Measurements from ENCODE around the gene ULBP2.

DNA sequence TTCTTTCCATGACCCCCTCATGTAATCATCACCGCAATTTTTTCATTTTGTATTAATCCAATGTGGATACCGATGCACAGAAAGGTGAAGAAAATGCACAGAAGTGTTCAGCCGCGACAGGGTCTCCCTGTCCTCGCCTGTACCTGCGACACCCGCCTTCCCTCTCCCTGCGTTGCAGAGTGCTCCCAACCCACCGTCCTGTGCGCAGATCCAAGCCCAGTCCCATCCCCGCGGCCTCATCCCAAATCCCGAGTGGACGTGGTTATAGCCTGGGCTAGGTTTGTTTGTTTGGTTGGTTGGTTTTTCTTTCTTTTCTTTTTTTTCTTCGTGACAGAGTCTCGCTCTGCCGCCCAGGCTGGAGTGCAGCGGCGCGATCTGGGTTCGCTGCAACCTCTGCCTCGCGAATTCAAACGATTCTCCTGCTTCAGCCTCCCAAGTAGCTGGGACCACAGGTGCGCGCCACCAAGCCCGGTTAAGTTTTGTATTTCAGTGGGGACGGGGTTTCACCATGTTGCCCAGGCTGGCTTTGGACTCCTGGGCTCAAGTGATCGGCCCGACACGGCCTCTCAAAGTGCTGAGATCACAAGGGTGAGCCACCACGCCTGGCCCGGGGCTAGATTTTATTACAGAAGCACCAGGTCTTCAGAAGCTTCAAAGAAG, 18.4 kb upstream of the ULBP2 start:
- TF ChIP-seq, protein P1, sequence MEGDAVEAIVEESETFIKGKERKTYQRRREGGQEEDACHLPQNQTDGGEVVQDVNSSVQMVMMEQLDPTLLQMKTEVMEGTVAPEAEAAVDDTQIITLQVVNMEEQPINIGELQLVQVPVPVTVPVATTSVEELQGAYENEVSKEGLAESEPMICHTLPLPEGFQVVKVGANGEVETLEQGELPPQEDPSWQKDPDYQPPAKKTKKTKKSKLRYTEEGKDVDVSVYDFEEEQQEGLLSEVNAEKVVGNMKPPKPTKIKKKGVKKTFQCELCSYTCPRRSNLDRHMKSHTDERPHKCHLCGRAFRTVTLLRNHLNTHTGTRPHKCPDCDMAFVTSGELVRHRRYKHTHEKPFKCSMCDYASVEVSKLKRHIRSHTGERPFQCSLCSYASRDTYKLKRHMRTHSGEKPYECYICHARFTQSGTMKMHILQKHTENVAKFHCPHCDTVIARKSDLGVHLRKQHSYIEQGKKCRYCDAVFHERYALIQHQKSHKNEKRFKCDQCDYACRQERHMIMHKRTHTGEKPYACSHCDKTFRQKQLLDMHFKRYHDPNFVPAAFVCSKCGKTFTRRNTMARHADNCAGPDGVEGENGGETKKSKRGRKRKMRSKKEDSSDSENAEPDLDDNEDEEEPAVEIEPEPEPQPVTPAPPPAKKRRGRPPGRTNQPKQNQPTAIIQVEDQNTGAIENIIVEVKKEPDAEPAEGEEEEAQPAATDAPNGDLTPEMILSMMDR (IDR thresholded peaks at IDR 0.05): no peak
- TF ChIP-seq POLR2A (IDR thresholded peaks at IDR 0.05): no peak
